ENCODE data around the gene HLA-DMB.

HLA-DMB gene

GRCh38 chr6:32967151-32968091 lies 26.6 kb upstream of the HLA-DMB start:
- peak overlapping the region; percentile 58 for H3K4me3 ChIP-seq (replicated peaks; ENCODE audit: low read depth, low read length)
- TF ChIP-seq, protein P1, sequence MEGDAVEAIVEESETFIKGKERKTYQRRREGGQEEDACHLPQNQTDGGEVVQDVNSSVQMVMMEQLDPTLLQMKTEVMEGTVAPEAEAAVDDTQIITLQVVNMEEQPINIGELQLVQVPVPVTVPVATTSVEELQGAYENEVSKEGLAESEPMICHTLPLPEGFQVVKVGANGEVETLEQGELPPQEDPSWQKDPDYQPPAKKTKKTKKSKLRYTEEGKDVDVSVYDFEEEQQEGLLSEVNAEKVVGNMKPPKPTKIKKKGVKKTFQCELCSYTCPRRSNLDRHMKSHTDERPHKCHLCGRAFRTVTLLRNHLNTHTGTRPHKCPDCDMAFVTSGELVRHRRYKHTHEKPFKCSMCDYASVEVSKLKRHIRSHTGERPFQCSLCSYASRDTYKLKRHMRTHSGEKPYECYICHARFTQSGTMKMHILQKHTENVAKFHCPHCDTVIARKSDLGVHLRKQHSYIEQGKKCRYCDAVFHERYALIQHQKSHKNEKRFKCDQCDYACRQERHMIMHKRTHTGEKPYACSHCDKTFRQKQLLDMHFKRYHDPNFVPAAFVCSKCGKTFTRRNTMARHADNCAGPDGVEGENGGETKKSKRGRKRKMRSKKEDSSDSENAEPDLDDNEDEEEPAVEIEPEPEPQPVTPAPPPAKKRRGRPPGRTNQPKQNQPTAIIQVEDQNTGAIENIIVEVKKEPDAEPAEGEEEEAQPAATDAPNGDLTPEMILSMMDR (IDR thresholded peaks at IDR 0.05; ENCODE audit: low read depth, low read length, missing control alignments), result peak; percentile 51
- no peak for DNase-seq (ENCODE audit: extremely low read depth, low read depth)

DNA sequence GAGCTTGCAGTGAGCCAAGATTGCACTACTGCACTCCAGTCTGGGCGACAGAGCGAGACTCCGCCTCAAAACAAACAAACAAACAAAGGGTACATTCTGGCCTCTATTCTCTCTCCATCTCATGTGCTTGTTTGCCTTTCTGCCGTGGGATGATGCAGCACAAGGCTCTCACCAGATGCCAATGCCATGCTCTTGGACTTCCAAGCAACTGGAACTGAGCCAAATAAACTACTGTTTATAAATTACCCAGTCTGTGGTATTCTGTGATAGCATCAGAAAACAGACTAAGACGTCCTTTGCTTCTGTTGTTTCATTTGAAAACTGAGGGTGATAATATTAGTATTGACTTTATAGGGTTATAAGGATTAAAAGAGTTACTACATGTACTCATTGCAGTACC lies 23.9 kb upstream of the HLA-DMB start:
- no peak overlapping the region for H3K4me3 ChIP-seq (replicated peaks; ENCODE audit: low read depth, low read length)
- TF ChIP-seq, protein P1 (IDR thresholded peaks at IDR 0.05; ENCODE audit: low read depth, low read length, missing control alignments), result no peak
- DNase-seq (ENCODE audit: extremely low read depth, low read depth), result no peak

DNA sequence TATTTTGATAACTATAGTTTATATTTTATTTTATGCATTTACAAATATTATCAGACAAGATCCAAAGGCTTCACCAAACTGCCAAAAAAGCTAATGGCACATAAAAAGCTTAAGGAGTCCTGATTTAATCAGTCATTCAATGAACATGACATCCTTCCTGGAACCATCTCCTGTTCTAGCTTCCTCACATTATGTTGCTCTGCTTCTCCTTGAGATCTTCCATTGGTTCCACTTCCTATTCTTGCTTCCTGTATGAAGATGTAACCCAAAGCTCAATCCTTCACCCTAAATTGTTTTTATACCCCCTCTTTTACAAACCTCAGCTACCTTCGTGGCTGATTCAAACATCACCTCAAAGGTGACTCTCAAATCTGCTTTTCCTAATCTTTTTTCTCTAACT lies 23.0 kb upstream of the HLA-DMB start:
- DNase-seq (ENCODE audit: extremely low read depth, low read depth), result no peak
- TF ChIP-seq, protein P1 (IDR thresholded peaks at IDR 0.05; ENCODE audit: low read depth, low read length, missing control alignments), result no peak
- no peak overlapping the region for H3K4me3 ChIP-seq (replicated peaks; ENCODE audit: low read depth, low read length)

- TF ChIP-seq, protein P1 (IDR thresholded peaks at IDR 0.05; ENCODE audit: low read depth, low read length, missing control alignments), result no peak
- no peak for DNase-seq (ENCODE audit: extremely low read depth, low read depth)
- H3K4me3 ChIP-seq (replicated peaks; ENCODE audit: low read depth, low read length), result no peak overlapping the region
These were observed 21.5 kb upstream of the HLA-DMB start for GRCh38 chr6:32962213-32962826.

DNA sequence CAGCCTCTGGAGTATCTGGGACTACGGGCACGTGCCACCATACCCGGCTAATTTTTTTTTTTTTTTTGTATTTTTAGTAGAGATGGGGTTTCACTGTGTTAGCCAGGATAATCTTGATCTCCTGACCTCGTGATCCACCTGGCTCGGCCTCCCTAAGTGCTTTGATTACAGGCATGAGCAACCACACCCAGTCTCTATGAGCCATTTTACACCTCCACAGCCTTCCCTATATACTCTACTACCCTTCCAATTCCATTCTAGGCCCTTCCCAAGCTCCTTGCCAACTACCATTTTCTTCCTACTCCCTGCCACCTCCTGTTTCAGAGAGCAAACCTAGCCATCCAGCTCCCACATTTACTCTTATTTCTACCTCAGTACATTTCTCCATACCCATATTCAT lies 19.7 kb upstream of the HLA-DMB start:
- no peak overlapping the region for H3K4me3 ChIP-seq (replicated peaks; ENCODE audit: low read depth, low read length)
- DNase-seq (ENCODE audit: extremely low read depth, low read depth), result no peak
- TF ChIP-seq, protein P1 (IDR thresholded peaks at IDR 0.05; ENCODE audit: low read depth, low read length, missing control alignments), result no peak

DNA sequence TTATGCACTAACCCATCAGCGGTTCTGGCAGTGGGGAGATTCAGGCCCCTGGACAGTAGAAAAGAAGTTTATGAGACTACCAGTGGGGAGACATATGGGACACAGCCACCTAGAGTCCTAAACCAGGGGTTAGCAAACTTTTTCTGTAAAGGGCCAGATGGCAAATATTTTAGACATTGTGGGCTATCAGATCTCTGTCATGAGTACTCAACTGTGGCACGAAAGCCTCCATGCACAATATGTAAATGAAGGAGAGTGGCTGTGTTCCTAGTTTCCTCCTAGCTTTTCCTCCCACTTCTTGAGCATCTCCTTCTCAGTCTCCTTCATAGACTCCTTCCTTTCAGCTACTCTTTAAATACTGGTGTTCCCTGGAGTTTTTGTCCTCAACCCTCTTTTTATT lies 15.3 kb upstream of the HLA-DMB start:
- no peak for DNase-seq (ENCODE audit: extremely low read depth, low read depth)
- H3K4me3 ChIP-seq (replicated peaks; ENCODE audit: low read depth, low read length), result no peak overlapping the region
- TF ChIP-seq, protein P1 (IDR thresholded peaks at IDR 0.05; ENCODE audit: low read depth, low read length, missing control alignments), result no peak

Data from HFF-Myc (cell line).